GM19324 (cell line): Measurements from ENCODE around the gene LRRC4B.

Experiments used
- ATAC-seq: cut with Tn5 transposase; IDR thresholded peaks from one replicate; pipeline ENCODE4 v1.9.1; 2021; ENCODE audit warnings: mild to moderate bottlenecking, moderate library complexity; ENCODE audit not compliant: unreplicated experiment, low FRiP score

The LRRC4B gene

GRCh38 chr19:50554212-50554611 lies 14.0 kb downstream of the LRRC4B start:
- ATAC-seq = no peak

DNA sequence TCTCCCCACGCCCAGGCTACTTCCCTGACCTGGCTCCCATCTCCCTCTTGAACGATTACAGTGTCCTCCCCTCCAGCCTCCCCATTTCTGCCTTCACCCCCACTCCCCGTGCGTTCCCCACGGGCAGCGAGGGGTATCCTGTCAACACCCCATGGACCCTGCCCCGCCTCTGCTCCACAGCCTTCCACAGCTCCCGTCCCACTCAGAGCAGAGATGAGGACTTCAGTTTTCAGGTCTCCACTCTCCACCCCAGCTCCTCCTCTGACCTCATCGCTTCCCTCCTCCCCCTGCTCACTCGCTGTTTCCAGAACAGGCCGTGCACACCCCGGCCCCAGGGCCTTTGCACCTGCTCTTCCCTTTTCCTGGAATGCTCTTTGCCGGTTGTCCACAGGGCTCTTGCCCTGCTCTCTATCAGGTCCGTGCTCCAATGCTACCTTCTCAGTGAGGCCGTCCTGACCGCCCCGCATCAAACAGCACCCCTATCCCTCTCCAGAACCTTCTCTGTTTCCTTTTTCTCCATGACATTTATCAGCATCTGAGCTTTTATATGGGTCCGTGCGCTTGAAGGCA lies 15.0 kb downstream of the LRRC4B start:
- ATAC-seq = no peak

DNA sequence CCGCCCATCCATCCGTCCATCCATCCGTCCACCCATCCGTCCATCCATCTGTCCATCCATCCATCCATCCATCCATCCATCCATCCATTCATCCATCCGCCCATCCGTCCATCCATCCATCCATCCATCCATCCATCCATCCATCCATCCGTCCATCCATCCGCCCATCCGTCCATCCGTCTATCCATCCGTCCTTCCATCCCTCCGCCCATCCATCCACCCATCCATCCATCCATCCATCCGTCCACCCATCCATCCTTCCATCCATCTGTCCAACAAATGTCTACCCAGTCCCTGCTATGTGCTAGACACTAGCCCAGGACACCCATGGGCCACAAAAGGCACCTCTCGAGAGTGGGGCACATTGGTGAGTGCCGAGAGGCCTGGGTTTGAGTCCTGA lies 15.7 kb downstream of the LRRC4B start:
- no peak for ATAC-seq

GRCh38 chr19:50551715-50552187 lies 16.5 kb downstream of the LRRC4B start:
- ATAC-seq = no peak

GRCh38 chr19:50551034-50551714 lies 17.1 kb downstream of the LRRC4B start:
- no peak for ATAC-seq

GRCh38 chr19:50550594-50550966 lies 17.7 kb downstream of the LRRC4B start:
- no peak for ATAC-seq

DNA sequence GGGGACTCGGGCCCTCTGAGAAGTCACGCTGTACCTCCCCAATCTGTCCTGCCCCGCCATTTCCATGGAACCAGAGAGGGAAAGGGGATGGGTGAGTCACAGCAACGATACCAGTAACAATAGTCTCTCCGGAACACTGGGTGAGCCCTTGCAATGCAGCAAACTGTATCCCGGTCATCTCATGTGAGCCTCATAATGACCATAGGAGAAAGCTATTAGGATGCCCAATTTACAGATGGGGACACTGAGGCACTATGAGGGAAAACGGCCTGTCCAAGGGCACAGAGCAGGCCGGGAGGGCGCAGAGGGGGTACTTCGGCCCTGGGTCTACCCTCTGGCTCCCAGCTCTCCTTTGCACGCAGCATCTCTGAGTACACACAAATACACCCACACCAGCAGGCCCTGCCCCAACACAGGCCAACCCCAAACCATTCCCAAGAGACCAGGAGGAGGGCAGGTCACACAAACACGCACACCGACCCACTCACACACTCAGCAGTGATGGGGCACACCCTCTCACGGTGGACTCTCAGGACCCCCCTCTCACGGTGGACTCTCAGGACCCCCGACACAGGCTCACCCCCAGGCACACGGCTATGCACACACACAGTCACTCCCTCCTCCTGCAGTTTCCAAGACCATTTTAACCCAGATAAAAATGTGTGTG lies 18.2 kb downstream of the LRRC4B start:
- ATAC-seq = no peak

GRCh38 chr19:50549059-50549926 lies 18.9 kb downstream of the LRRC4B start:
- ATAC-seq = no peak

DNA sequence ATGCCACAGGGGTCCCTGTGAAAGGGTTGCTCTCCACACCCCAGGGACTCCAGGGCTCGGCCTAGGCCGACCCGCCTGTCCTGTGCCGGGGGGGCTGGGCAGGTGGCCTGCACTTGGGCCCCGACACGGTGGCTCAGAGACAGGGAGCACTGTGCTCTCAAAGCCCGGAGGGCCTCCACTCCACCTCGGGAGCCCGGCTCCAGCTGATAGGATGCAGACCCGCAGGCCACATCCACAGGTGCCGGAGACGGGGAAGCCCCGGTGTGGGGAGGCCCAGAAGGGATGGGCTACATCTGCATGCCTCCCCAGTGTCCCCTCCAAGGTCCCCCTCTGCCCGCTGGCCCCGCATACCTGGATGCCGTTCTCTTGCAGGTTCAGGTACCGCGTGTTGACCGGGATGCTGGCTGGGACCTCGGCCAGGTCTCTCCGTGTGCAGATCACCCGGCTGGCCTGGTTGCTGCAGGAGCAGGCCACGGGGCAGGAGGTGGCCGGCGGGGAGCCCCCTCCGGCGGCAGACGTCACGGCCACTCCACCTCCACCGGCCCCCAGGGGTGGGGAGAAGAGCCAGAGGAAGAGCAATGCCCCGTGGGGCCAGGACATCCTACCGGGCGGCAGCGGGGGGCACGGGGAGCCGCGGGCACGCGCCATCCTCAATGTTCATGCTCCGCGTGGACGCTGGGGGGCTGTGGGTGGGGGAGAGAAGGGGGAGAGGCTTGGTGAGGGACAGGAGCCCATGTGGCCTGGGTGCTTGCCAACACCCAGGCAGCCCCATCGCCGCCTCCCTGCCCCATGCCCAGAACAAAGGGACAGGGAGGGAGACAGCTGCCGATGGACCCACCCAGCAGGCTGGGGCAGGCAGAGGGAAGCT lies 19.8 kb downstream of the LRRC4B start:
- no peak for ATAC-seq

DNA sequence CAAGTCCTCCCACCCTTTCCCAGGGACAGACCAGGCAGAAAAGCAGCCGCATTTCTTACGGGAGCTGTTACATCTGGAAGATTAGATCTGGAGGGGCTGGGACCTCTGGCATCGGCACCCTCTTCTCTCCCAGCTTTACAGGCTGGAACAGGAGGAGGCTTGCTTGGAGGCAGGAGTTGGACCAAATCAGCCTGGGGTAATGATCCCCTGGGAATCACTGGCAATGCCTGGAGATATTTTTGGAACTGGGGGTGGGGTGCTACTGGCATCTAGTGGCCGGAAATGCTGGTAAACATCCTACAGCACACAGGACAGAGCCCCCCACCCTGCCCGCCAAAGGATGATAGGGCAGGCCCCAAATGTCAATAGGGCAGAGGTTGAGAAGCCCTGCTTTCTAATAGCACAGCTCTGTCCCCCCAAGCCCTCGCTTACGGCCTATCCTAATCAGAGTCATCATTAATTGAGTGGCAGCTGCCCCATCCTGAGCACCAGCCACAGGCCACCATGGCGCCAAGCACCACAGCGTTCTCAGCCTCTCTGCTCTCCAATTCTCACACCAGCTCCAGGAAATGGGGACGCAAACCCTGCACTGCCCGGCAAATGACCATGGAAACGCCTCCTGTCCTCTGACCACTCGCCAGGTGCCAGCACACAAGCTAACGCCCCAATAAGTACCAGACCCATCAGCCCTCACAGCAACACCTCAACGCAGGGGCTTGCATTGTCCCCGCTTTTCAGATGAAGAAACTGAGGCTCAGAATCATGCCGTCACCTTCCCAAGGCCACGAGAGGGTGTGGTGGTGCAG lies 20.6 kb downstream of the LRRC4B start:
- ATAC-seq = no peak

DNA sequence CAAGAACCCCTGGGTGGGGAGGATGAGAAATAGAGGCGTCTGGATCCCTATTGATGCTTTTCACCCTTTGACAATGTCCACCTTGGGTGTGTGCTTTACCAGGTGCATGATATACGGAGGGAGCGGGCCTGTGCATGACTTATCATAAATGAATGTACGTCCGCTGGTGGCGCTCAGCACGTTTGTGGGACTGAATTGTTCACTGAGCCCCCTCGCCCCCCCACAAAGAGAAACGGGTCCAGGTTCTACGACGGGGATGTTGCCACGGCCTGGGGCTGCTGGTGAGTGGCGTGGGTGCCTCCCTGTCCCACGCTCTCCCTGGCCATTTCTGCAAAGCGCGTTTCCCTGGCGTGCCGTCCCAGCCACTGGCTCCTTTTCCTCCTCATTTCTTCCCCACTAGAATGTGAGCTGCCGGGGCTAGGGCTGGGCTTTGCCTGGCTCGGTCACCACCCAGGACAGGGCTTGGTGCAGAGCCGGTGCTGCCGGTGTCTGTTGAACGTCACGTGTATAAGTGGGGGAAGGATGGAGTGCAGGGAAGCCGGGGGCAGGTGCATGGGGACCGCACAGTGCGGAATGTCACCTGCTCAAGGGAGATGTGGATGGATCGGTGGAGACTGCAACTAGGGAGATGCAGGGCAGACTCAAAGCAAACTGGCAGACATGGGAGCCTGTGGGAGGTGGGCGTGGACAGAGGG lies 21.6 kb downstream of the LRRC4B start:
- ATAC-seq = no peak

GRCh38 chr19:50542943-50543342 lies 25.3 kb downstream of the LRRC4B start:
- ATAC-seq = no peak

- ATAC-seq = no peak
Observed at GRCh38 chr19:50537769-50538230, 30.4 kb downstream of the LRRC4B start.

DNA sequence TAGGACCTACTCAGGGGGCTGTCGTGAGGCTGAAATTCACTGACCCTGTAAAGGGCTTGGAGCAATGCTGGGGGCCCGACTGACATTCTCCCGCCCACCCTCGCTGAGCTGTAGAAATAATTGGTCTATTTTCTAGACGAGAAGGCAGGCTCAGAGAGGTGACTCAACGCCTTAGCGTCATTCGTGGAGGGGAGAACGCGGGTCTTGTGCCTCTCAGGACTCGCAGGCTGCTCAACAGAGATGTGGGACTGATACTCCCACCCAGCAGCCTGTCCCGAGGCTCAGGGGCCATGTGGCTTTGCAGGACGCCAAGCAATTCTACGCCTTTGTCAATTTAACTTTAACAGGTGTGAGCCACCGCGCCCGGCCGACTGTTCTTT lies 30.9 kb downstream of the LRRC4B start:
- ATAC-seq = no peak

GRCh38 chr19:50536662-50537305 lies 31.5 kb downstream of the LRRC4B start:
- ATAC-seq = no peak

DNA sequence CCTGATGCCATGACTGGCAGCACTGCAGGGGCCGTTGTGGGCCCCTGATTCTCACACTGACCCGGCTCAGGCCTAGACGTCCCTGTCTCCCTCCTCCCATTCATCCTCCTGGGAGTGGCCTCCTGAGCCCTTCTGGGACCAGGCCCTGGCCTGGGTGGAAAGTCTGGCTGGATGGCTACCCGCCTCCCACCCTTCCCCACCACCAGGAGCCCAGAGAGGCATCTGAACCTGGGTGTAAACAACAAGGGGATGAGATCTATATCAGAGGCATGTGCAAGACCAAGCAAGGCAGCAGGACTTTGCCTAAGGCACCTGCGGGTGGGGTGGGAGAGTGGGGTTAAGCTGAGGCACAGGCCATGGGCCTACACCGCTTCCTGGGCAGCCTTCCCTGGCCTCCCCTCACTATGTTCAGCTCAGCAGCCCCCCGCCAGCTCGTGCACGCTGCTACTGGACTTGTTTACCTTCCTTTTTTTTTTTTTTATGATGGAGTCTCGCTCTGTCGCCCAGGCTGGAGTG lies 32.5 kb downstream of the LRRC4B start:
- no peak for ATAC-seq

DNA sequence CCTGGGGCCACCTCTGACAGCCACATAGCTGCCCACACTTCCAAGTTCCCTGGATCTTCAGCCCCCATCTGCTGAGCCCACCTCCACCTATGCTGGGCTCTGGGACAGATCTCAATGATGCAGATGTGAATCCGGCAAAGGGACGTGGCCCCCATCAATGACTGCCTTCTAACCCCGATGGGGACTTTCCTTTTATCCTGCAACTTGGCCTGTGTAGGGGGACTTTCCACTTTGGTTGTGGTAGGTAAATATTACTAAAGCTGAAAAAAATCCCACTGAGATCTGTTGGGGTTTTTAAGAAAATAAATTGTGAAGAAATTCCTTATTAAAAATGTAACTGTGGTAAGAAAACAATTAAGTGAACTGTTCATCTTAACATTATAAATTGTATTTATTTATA lies 33.8 kb downstream of the LRRC4B start:
- no peak for ATAC-seq

- ATAC-seq = no peak
Observed at GRCh38 chr19:50532952-50533351, 35.3 kb downstream of the LRRC4B start.
